KOPT-K1 (cell line): ENCODE data around the gene NAA40.

Experiments used
- H3K27ac ChIP-seq: fragments of 200-600 bp; sonication (generic); 2 replicates; pipeline ENCODE4 v1.5.1; 2016; ENCODE audit warnings: antibody characterized with exemption, mild to moderate bottlenecking, low read depth, low read length; ENCODE audit not compliant: poor library complexity, severe bottlenecking
- H3K36me3 ChIP-seq: fragments of 200-600 bp; sonication (generic); 2 replicates; pipeline ENCODE4 v1.5.1; 2017; ENCODE audit warnings: antibody characterized with exemption, mild to moderate bottlenecking, low read length, moderate library complexity; ENCODE audit not compliant: insufficient read depth
- H3K9me3 ChIP-seq: fragments of 200-600 bp; sonication (generic); 2 replicates; pipeline ENCODE4 v1.5.1; 2017; ENCODE audit warnings: antibody characterized with exemption, low read length, mild to moderate bottlenecking; ENCODE audit not compliant: insufficient read depth, poor library complexity, severe bottlenecking

The NAA40 gene

GRCh38 chr11:63938479-63939396, at the start of gene NAA40:
TSS of gene NAA40 (plus strand) at chr11:63939002. CDS start at chr11:63939097, 95 bp downstream.
- H3K9me3 ChIP-seq, result no peaks in the 10 kb centered on the region
- peaks cover 18% of the 10 kb centered on the region for H3K36me3 ChIP-seq
- peak within 1 kb of the TSS; percentile 80 for H3K27ac ChIP-seq

DNA sequence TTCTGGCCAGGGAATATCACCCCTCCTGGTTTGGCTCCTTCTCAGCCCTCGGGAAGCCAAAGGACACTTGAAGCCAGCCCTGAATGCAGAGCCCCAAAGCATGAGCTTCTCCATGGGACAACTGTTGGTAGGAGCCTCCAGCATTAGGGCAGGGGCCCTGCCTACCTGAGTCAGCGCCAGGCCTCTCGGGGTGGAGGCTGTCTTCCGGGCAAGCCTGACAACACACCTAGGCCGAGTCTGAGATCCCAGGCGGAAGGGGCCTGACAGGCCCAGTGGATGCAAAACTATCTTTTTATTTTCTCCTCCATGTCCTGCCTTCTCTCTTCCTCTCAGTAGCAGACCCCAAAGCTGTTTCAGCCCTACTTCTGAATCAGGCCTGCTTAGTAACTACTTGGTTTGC, 49.5 kb upstream of the NAA40 start:
- peaks cover 3% of the 10 kb centered on the region for H3K9me3 ChIP-seq
- H3K36me3 ChIP-seq, result peaks cover 30% of the 10 kb centered on the region
- peak overlapping the region; percentile 81 for H3K27ac ChIP-seq

DNA sequence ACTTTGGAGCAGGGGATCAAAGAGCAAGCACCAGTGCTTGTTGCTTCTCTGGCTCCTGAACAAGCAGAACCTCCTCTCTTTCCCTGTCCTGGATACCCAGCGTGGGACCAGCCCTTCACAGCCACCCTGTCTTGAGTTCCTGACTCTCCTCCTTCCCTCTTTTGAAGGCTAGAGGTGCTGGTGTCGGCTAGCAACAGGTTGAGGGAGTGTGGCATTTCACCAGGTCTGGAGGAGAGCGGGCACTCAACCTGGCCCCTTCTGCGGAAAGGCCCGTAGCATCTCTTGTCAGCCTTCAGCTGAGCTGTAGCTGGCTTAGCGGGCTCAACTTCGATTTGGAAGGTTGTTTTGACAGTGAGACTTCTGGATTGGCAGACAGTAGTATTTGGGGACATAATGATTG, 48.4 kb upstream of the NAA40 start:
- Histone ChIP-seq H3K9me3 (peaks cover 3% of the 10 kb centered on the region), H3K36me3 (peaks cover 38% of the 10 kb centered on the region)

GRCh38 chr11:63892228-63892627, 46.6 kb upstream of the NAA40 start:
- Histone ChIP-seq H3K27ac (no peak overlapping the region), H3K36me3 (peaks cover 57% of the 10 kb centered on the region), H3K9me3 (peaks cover 3% of the 10 kb centered on the region)

More for the DNA sequence above, 48.4 kb upstream of the NAA40 start:
- no peak overlapping the region for H3K27ac ChIP-seq

- Histone ChIP-seq H3K9me3 (peaks cover 3% of the 10 kb centered on the region), H3K36me3 (peaks cover 68% of the 10 kb centered on the region)
Observed at GRCh38 chr11:63893355-63893754, 45.4 kb upstream of the NAA40 start.

GRCh38 chr11:63896071-63896470, 42.7 kb upstream of the NAA40 start:
- Histone ChIP-seq H3K36me3 (peaks cover 82% of the 10 kb centered on the region), H3K27ac (no peak overlapping the region), H3K9me3 (peaks cover 3% of the 10 kb centered on the region)

More at GRCh38 chr11:63893355-63893754, 45.4 kb upstream of the NAA40 start:
- H3K27ac ChIP-seq, result no peak overlapping the region

DNA sequence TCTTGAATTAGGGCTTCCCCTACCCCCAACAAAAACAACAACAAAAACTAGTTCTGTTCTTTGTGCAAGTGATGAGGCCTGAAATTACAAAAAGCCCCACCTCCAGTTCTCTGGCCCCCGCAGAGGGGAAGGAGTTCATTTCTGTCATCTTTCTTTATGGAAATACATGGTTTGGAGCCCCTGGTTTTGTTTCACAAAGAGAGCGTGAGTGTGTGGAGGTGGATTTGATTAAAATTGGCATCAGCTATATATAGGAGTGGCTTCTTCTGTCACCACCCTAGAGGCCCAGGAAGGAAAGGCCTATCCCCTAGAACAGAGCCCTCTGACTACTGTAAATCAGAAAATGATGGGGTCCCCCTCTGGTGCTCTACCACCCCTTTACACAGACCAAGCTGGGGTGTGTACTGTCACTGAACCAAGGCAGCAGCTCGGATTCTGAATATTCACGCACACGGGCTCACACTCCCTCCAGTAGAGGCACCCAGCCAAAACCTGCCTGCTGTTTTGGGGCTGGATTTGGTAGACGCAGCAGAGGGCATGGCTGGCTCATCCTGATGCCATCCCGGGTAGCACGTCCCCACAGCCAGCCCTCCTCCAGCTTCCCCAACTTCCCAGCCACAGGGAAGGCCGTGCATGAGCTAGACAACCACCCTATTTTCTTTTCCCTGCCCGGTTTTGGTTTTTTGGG, 41.2 kb upstream of the NAA40 start:
- Histone ChIP-seq H3K9me3 (peaks cover 3% of the 10 kb centered on the region), H3K27ac (no peak overlapping the region), H3K36me3 (peaks cover 90% of the 10 kb centered on the region)

DNA sequence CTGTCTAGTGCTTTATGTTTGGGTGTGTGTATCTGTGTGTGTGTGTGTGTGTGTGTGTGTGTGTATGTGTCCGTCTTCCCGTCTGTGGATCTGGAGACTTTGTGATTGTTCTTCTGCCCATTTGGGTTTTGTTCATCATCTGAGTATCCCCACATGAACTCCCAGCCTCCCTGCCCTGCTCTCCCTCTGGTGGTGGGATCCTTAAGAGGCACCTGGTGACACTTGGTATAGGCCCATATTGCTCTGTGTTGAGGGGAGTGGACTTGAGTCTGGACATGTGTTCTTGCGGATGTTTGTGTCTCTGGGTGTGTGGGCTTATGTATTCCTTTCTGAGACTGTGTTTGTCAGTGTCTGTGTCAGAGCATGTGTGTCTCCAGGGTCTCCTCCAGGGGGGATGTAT, 37.1 kb upstream of the NAA40 start:
- Histone ChIP-seq H3K36me3 (peaks cover 100% of the 10 kb centered on the region), H3K9me3 (no peaks in the 10 kb centered on the region), H3K27ac (no peak overlapping the region)

DNA sequence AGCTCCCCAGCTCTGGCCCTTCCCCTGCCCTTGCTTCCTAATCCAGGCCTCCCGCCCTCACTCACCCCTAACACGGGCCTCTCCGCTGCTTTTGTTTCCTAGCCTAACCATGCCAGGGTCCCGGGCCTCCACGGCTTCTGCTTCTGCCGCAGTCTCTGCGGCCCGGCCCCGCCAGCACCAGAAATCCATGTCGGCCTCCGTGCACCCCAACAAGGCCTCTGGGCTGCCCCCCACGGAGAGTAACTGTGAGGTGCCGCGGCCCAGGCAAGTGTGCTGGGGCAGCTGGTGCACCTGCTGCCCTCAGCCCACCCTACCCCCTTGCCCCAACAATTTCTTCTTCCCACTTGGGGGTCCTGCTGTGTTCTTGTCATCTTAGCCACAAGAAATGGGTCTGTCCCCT, 34.9 kb upstream of the NAA40 start:
- Histone ChIP-seq H3K36me3 (peaks cover 100% of the 10 kb centered on the region), H3K9me3 (no peaks in the 10 kb centered on the region), H3K27ac (no peak overlapping the region)

GRCh38 chr11:63904743-63905142, 34.1 kb upstream of the NAA40 start:
- Histone ChIP-seq H3K9me3 (no peaks in the 10 kb centered on the region), H3K36me3 (peaks cover 100% of the 10 kb centered on the region), H3K27ac (no peak overlapping the region)

DNA sequence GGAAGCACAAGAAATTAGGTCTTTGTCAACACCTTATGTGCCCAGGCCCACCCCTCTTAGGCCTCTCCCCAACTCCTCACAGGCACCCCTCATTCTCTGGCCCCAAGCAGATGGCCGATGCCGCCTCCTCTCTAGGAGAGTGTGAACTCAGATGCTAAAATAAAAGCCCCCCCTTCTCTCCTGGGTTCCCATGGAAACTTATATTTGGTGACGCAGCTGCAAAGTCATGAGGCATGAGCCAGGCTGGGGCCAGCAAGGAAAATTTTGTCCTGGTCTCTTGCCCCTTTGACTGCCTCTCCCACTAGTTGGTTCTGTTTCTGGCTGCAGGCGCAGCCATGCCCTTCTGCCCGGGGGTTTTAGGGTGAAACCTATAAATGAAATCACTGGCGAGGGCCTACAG, 33.6 kb upstream of the NAA40 start:
- Histone ChIP-seq H3K9me3 (no peaks in the 10 kb centered on the region), H3K27ac (no peak overlapping the region), H3K36me3 (peaks cover 100% of the 10 kb centered on the region)

DNA sequence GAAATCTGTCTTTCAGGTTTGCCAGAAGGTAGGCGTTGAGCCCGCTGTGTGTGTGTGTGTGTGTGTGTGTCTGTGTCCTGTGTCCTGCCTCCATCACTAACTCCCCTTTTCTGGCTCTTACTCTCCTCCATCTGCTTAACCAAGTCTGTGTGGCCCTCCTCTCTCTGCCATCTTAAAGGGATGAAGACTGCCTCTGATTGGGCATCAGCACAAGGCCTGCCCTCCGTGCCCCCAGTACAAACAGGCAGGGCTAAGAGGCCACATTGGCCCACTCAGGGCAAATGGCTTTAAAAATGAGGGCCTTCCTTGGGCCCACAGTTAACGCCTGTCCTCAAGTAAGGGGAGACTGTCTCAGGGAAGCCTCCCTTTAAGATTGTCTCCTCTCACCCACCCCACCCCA, 32.7 kb upstream of the NAA40 start:
- Histone ChIP-seq H3K36me3 (peaks cover 92% of the 10 kb centered on the region), H3K27ac (no peak overlapping the region), H3K9me3 (no peaks in the 10 kb centered on the region)

DNA sequence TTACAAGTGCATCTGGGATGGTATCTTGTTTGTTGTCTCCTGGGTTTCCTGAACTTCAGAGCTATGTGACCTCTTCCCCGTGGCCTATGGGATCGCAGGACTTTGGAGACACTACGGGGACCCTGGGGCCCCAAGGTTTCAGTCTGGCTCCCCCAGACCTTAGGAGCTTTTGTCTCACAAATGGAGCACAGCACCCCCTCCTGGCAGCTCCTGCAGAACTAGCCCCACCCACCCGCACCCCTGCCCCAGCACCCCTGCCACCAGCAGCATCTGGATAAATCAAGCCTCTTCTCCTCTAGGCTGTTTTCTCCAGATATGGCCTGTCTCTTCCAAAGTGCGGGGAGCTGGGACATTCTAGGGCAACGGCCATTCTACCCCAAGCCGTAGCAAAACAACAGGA, 32.2 kb upstream of the NAA40 start:
- peaks cover 87% of the 10 kb centered on the region for H3K36me3 ChIP-seq
- no peak overlapping the region for H3K27ac ChIP-seq
- no peaks in the 10 kb centered on the region for H3K9me3 ChIP-seq

GRCh38 chr11:63907063-63907462, 31.7 kb upstream of the NAA40 start:
- peaks cover 83% of the 10 kb centered on the region for H3K36me3 ChIP-seq
- H3K27ac ChIP-seq, result no peak overlapping the region
- H3K9me3 ChIP-seq, result no peaks in the 10 kb centered on the region

GRCh38 chr11:63907808-63908530, 30.8 kb upstream of the NAA40 start:
- Histone ChIP-seq H3K9me3 (no peaks in the 10 kb centered on the region), H3K36me3 (peaks cover 74% of the 10 kb centered on the region), H3K27ac (no peak overlapping the region)
